K562 (cell line): ENCODE measurements around the gene ADAT1.

Experiments used
- ATF7 ChIP-seq: fragments of 450-650 bp; IDR thresholded peaks from 2 replicates; pipeline ENCODE4 v1.7.1; 2014; ENCODE audit warnings: mild to moderate bottlenecking, moderate library complexity
- CTCF ChIP-seq, 3 experiments: IDR thresholded peaks in 2 of 3; conservative IDR thresholded peaks in 1 of 3; 2 replicates each; pipeline ENCODE4 v1.5.1; 2011 to 2012; ENCODE audit warnings: low read length in 3 of 3, mild to moderate bottlenecking in 3 of 3, control low read depth in 2 of 3, improper control_type of control experiment in 1 of 3, inconsistent platforms in 1 of 3, low read depth in 1 of 3, mixed read lengths in 1 of 3, moderate library complexity in 1 of 3; ENCODE audit not compliant: insufficient read depth in 2 of 3
- E2F8 ChIP-seq: fragments of 450-650 bp; IDR thresholded peaks from 2 replicates; pipeline ENCODE4 v1.7.1; 2018; ENCODE audit warnings: mild to moderate bottlenecking, low read depth; ENCODE audit not compliant: partially characterized antibody
- EGR1 ChIP-seq: fragments of 450-650 bp; conservative IDR thresholded peaks from 2 replicates; pipeline ENCODE4 v1.6.1; 2017; ENCODE audit warnings: mild to moderate bottlenecking
- FOXK1 ChIP-seq: sonication (generic); formaldehyde crosslinking; IDR thresholded peaks from 2 replicates; pipeline ENCODE4 v1.8.0; 2022; ENCODE audit warnings: missing genetic modification reagents, mild to moderate bottlenecking, borderline replicate concordance
- KAT8 ChIP-seq: fragments of 450-650 bp; IDR thresholded peaks from 2 replicates; pipeline ENCODE4 v1.6.1; 2016; ENCODE audit warnings: low read depth, mild to moderate bottlenecking
- MCM7 ChIP-seq, 2 experiments: fragments of 450-650 bp; IDR thresholded peaks; 2 replicates each; pipeline ENCODE4 v1.6.1; 2016 to 2018
- ZC3H4 ChIP-seq: sonication (generic); formaldehyde crosslinking; IDR thresholded peaks from 2 replicates; pipeline ENCODE4 v1.9.0; 2021; ENCODE audit warnings: missing genetic modification reagents, borderline replicate concordance
- ZNF77 ChIP-seq: fragments of 250-450 bp; sonication (Bioruptor Pico); IDR thresholded peaks from 2 replicates; pipeline ENCODE4 v1.5.0; 2020

- TF ChIP-seq FOXK1 (CRISPR knock-in tag) (no peak), KAT8 (no peak), EGR1 (no peak), ZC3H4 (CRISPR knock-in tag) (no peak), MCM7 (IDR thresholded peaks at IDR 0.05) (no peak), ATF7 (no peak; the same call in none of the 2 replicates), E2F8 (no peak), ZNF77 (CRISPR knock-in tag) (no peak), CTCF (IDR thresholded peaks at IDR 0.05 in 2 of 3, conservative IDR thresholded peaks at IDR 0.05 in 1 of 3; ENCODE audit: insufficient read depth in 2 of 3, low read depth in 1 of 3, low read length in 3 of 3) (no peak)
Measured at GRCh38 chr16:75578725-75579124, 44.4 kb downstream of the ADAT1 start.
